Measurements from ENCODE around the gene TTC21B.
"Not testable (repeated sequence)": the region's sequence is repeated elsewhere in the genome, so short reads cannot be mapped to it uniquely, and the experiment has no call there.

Gene TTC21B

DNA sequence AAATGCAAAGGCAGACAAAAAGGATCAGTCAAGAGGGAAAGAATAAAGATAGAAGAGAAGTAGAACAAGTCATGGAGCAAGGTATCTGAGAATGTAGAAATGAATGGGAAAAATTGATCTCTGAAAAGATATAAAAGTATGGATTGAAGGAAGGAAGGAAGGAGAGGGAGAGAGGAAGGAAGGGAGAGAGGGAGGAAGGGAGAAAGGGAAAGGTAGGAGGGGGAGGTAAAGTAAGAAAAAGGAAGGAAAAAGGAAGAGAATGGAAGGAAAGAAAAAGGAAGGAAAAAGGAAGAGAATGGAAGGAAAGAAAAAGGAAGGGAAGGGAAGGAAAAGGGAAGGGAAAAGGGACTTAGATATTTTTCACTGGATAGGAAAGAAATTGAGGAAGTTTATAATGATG is 31.5 kb upstream of the TTC21B start:
- Histone ChIP-seq H2BK5ac (ENCODE audit: low read length) (no peak overlapping the region), H3K79me1 (ENCODE audit: low read depth, low read length) (no peaks in the 10 kb centered on the region), H3K27ac (replicated peaks; ENCODE audit: low read length) (no peak overlapping the region), H2AK5ac (ENCODE audit: low read depth, low read length) (no peak overlapping the region), H3K36me3 (replicated peaks in 1 of 2; ENCODE audit: control insufficient read depth in 2 of 2, insufficient read depth in 2 of 2, low read length in 2 of 2) (no peaks in the 10 kb centered on the region), H3K9me3 (replicated peaks in 1 of 2; ENCODE audit: control insufficient read depth in 2 of 2, insufficient read depth in 1 of 2, low read depth in 1 of 2, low read length in 2 of 2) (no peaks in the 10 kb centered on the region), H4K91ac (ENCODE audit: low read depth, low read length, poor library complexity) (no peak overlapping the region), H3K23ac (ENCODE audit: low read depth, low read length, poor library complexity) (no peak overlapping the region), H2BK15ac (ENCODE audit: low read length) (no peak overlapping the region), H3K4me2 (ENCODE audit: insufficient read depth, low read length, poor library complexity, severe bottlenecking) (no peak overlapping the region), H3K9ac (ENCODE audit: low read depth, low read length, poor library complexity) (no peak overlapping the region), H4K8ac (ENCODE audit: low read depth, low read length) (no peak overlapping the region), H2AFZ (ENCODE audit: low read length) (no peak overlapping the region), H3K4me3 (ENCODE audit: low read length in 2 of 2) (no peak overlapping the region), H3K4me1 (ENCODE audit: control insufficient read depth in 2 of 2, insufficient read depth in 1 of 2, low read depth in 1 of 2, low read length in 2 of 2) (no peaks in the 10 kb centered on the region), H3K27me3 (ENCODE audit: control insufficient read depth in 3 of 3, insufficient read depth in 3 of 3, low read depth in 1 of 3, low read length in 3 of 3) (no peaks in the 10 kb centered on the region), H3K18ac (ENCODE audit: low read length) (no peak overlapping the region), H2BK12ac (ENCODE audit: low read length) (no peak overlapping the region), H2BK120ac (ENCODE audit: low read depth, low read length) (no peak overlapping the region), H3K14ac (ENCODE audit: low read length) (no peak overlapping the region), H3K4ac (ENCODE audit: low read length) (no peak overlapping the region)
- DNase-seq (ENCODE audit: low spot score): no peak

GRCh38 chr2:165972161-165972560 is 18.6 kb upstream of the TTC21B start:
- not testable (repeated sequence) for H2AK5ac ChIP-seq (ENCODE audit: low read depth, low read length); H2BK5ac ChIP-seq (ENCODE audit: low read length); H3K27me3 ChIP-seq (ENCODE audit: control insufficient read depth in 3 of 3, insufficient read depth in 3 of 3, low read depth in 1 of 3, low read length in 3 of 3); H3K4me3 ChIP-seq (ENCODE audit: low read length in 2 of 2); H3K9me3 ChIP-seq (replicated peaks in 1 of 2; ENCODE audit: control insufficient read depth in 2 of 2, insufficient read depth in 1 of 2, low read depth in 1 of 2, low read length in 2 of 2); H2AFZ ChIP-seq (ENCODE audit: low read length); H2BK120ac ChIP-seq (ENCODE audit: low read depth, low read length); H3K27ac ChIP-seq (replicated peaks; ENCODE audit: low read length); DNase-seq (ENCODE audit: low spot score); H3K4me2 ChIP-seq (ENCODE audit: insufficient read depth, low read length, poor library complexity, severe bottlenecking); H4K91ac ChIP-seq (ENCODE audit: low read depth, low read length, poor library complexity); H2BK12ac ChIP-seq (ENCODE audit: low read length); H3K4ac ChIP-seq (ENCODE audit: low read length); H4K8ac ChIP-seq (ENCODE audit: low read depth, low read length); H3K4me1 ChIP-seq (ENCODE audit: control insufficient read depth in 2 of 2, insufficient read depth in 1 of 2, low read depth in 1 of 2, low read length in 2 of 2); H3K23ac ChIP-seq (ENCODE audit: low read depth, low read length, poor library complexity); H3K18ac ChIP-seq (ENCODE audit: low read length); H3K14ac ChIP-seq (ENCODE audit: low read length); H3K36me3 ChIP-seq (replicated peaks in 1 of 2; ENCODE audit: control insufficient read depth in 2 of 2, insufficient read depth in 2 of 2, low read length in 2 of 2); H3K79me1 ChIP-seq (ENCODE audit: low read depth, low read length); H2BK15ac ChIP-seq (ENCODE audit: low read length); H3K9ac ChIP-seq (ENCODE audit: low read depth, low read length, poor library complexity)

- H2AFZ ChIP-seq (ENCODE audit: low read length): no peak overlapping the region
- no peak for DNase-seq (ENCODE audit: low spot score)
- H3K23ac ChIP-seq (ENCODE audit: low read depth, low read length, poor library complexity): no peak overlapping the region
- no peaks in the 10 kb centered on the region for H3K79me1 ChIP-seq (ENCODE audit: low read depth, low read length)
- H3K27ac ChIP-seq (replicated peaks; ENCODE audit: low read length): no peak overlapping the region
- WGBS, 2 donors (ENCODE audit: extremely low coverage in 2 of 2, insufficient read length in 2 of 2, insufficient replicate concordance in 1 of 2): no CpG with 5 or more reads among the region's 1 CpG
- H2BK15ac ChIP-seq (ENCODE audit: low read length): no peak overlapping the region
- H3K18ac ChIP-seq (ENCODE audit: low read length): no peak overlapping the region
- no peak overlapping the region for H2BK120ac ChIP-seq (ENCODE audit: low read depth, low read length)
- no peak overlapping the region for H2BK5ac ChIP-seq (ENCODE audit: low read length)
- H3K27me3 ChIP-seq (ENCODE audit: control insufficient read depth in 3 of 3, insufficient read depth in 3 of 3, low read depth in 1 of 3, low read length in 3 of 3): no peaks in the 10 kb centered on the region
- H3K4ac ChIP-seq (ENCODE audit: low read length): no peak overlapping the region
- H3K9me3 ChIP-seq (replicated peaks in 1 of 2; ENCODE audit: control insufficient read depth in 2 of 2, insufficient read depth in 1 of 2, low read depth in 1 of 2, low read length in 2 of 2): peaks cover 0 to 5% of the 10 kb centered on the region in 2 donors
- H2AK5ac ChIP-seq (ENCODE audit: low read depth, low read length): no peak overlapping the region
- H4K8ac ChIP-seq (ENCODE audit: low read depth, low read length): no peak overlapping the region
- H3K9ac ChIP-seq (ENCODE audit: low read depth, low read length, poor library complexity): no peak overlapping the region
- no peak overlapping the region for H3K4me2 ChIP-seq (ENCODE audit: insufficient read depth, low read length, poor library complexity, severe bottlenecking)
- H3K4me3 ChIP-seq (ENCODE audit: low read length in 2 of 2): no peak overlapping the region
- H3K4me1 ChIP-seq (ENCODE audit: control insufficient read depth in 2 of 2, insufficient read depth in 1 of 2, low read depth in 1 of 2, low read length in 2 of 2): no peaks in the 10 kb centered on the region
- H4K91ac ChIP-seq (ENCODE audit: low read depth, low read length, poor library complexity): no peak overlapping the region
- H2BK12ac ChIP-seq (ENCODE audit: low read length): no peak overlapping the region
- H3K14ac ChIP-seq (ENCODE audit: low read length): no peak overlapping the region
- H3K36me3 ChIP-seq (replicated peaks in 1 of 2; ENCODE audit: control insufficient read depth in 2 of 2, insufficient read depth in 2 of 2, low read length in 2 of 2): no peaks in the 10 kb centered on the region
Measured at GRCh38 chr2:165970663-165971062, 17.1 kb upstream of the TTC21B start.

DNA sequence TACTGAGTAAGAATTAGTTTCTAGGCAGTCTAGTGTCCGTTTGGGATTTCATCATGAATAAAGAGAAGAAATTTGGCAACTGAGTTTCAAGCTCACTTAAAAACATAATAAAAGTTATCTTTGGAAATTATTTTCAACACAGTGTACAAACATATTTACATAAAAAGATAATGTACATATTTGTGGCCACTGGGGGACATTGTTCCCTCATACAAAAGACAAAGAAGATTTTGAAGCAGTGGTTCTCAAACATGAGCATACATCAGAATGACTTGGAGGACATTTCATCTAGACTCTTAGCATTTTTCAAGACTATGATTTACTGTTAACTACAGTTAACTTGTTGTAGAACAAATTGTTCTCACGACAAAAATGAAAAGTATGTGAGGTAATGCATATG is 15.7 kb upstream of the TTC21B start:
- no peak overlapping the region for H3K23ac ChIP-seq (ENCODE audit: low read depth, low read length, poor library complexity)
- H3K79me1 ChIP-seq (ENCODE audit: low read depth, low read length): no peaks in the 10 kb centered on the region
- H3K9me3 ChIP-seq (replicated peaks in 1 of 2; ENCODE audit: control insufficient read depth in 2 of 2, insufficient read depth in 1 of 2, low read depth in 1 of 2, low read length in 2 of 2): peaks cover 0 to 5% of the 10 kb centered on the region in 2 donors
- no peaks in the 10 kb centered on the region for H3K4me1 ChIP-seq (ENCODE audit: control insufficient read depth in 2 of 2, insufficient read depth in 1 of 2, low read depth in 1 of 2, low read length in 2 of 2)
- DNase-seq (ENCODE audit: low spot score): no peak
- no peak overlapping the region for H3K14ac ChIP-seq (ENCODE audit: low read length)
- no peaks in the 10 kb centered on the region for H3K36me3 ChIP-seq (replicated peaks in 1 of 2; ENCODE audit: control insufficient read depth in 2 of 2, insufficient read depth in 2 of 2, low read length in 2 of 2)
- H3K27me3 ChIP-seq (ENCODE audit: control insufficient read depth in 3 of 3, insufficient read depth in 3 of 3, low read depth in 1 of 3, low read length in 3 of 3): no peaks in the 10 kb centered on the region
- H3K4ac ChIP-seq (ENCODE audit: low read length): no peak overlapping the region
- no peak overlapping the region for H3K27ac ChIP-seq (replicated peaks; ENCODE audit: low read length)
- no peak overlapping the region for H2BK120ac ChIP-seq (ENCODE audit: low read depth, low read length)
- H2BK12ac ChIP-seq (ENCODE audit: low read length): no peak overlapping the region
- H3K9ac ChIP-seq (ENCODE audit: low read depth, low read length, poor library complexity): no peak overlapping the region
- no peak overlapping the region for H4K8ac ChIP-seq (ENCODE audit: low read depth, low read length)
- no peak overlapping the region for H3K18ac ChIP-seq (ENCODE audit: low read length)
- no peak overlapping the region for H2BK15ac ChIP-seq (ENCODE audit: low read length)
- no peak overlapping the region for H2BK5ac ChIP-seq (ENCODE audit: low read length)
- no peak overlapping the region for H2AFZ ChIP-seq (ENCODE audit: low read length)
- no peak overlapping the region for H3K4me2 ChIP-seq (ENCODE audit: insufficient read depth, low read length, poor library complexity, severe bottlenecking)
- no peak overlapping the region for H2AK5ac ChIP-seq (ENCODE audit: low read depth, low read length)
- no CpG with 5 or more reads among the region's 2 CpGs for WGBS, 2 donors (ENCODE audit: extremely low coverage in 2 of 2, insufficient read length in 2 of 2, insufficient replicate concordance in 1 of 2)
- H3K4me3 ChIP-seq (ENCODE audit: low read length in 2 of 2): no peak overlapping the region
- H4K91ac ChIP-seq (ENCODE audit: low read depth, low read length, poor library complexity): no peak overlapping the region

All from neuronal stem cell (in vitro differentiated cells).